C4-2B (cell line): ENCODE data around the gene GALNT13.

ENCODE experiments used
- CTCF ChIP-seq: fragments of 450-650 bp; conservative IDR thresholded peaks from 2 replicates; pipeline ENCODE4 v1.5.1; 2017; ENCODE audit warnings: mild to moderate bottlenecking
- ZFX ChIP-seq: fragments of 450-650 bp; IDR thresholded peaks from 2 replicates; pipeline ENCODE4 v1.6.1; 2017

GRCh38 chr2:153823880-153824279, 47.8 kb upstream of the GALNT13 start:
- TF ChIP-seq CTCF, result no peak
- no peak for TF ChIP-seq ZFX
